Measurements from ENCODE around the gene PKNOX2.

Gene PKNOX2

GRCh38 chr11:125272821-125273220 is 108.3 kb downstream of the PKNOX2 start:
- peaks cover 0 to 2% of the 10 kb centered on the region in 2 donors for H3K36me3 ChIP-seq (ENCODE audit: control insufficient read depth in 2 of 2, insufficient read depth in 2 of 2, low read length in 2 of 2)
- H3K27ac ChIP-seq (ENCODE audit: low read length) = no peak overlapping the region
- no peaks in the 10 kb centered on the region for H3K9me3 ChIP-seq (ENCODE audit: control insufficient read depth in 2 of 2, low read length in 2 of 2)
- H3K9ac ChIP-seq (ENCODE audit: low read length in 2 of 2) = no peak overlapping the region
- H3K4me3 ChIP-seq (ENCODE audit: low read length in 2 of 2) = no peak overlapping the region
- H3K27me3 ChIP-seq (ENCODE audit: control insufficient read depth in 1 of 2, insufficient read depth in 2 of 2, low read length in 2 of 2) = no peaks in the 10 kb centered on the region
- no peaks in the 10 kb centered on the region for H3K4me1 ChIP-seq (ENCODE audit: control insufficient read depth, insufficient read depth, low read length)

GRCh38 chr11:125273519-125274000 is 109.0 kb downstream of the PKNOX2 start:
- Histone ChIP-seq H3K4me1 (ENCODE audit: control insufficient read depth, insufficient read depth, low read length) (no peaks in the 10 kb centered on the region), H3K27me3 (ENCODE audit: control insufficient read depth in 1 of 2, insufficient read depth in 2 of 2, low read length in 2 of 2) (no peaks in the 10 kb centered on the region), H3K27ac (ENCODE audit: low read length) (no peak overlapping the region), H3K36me3 (ENCODE audit: control insufficient read depth in 2 of 2, insufficient read depth in 2 of 2, low read length in 2 of 2) (peaks cover 0 to 2% of the 10 kb centered on the region in 2 donors), H3K9ac (ENCODE audit: low read length in 2 of 2) (no peak overlapping the region), H3K9me3 (ENCODE audit: control insufficient read depth in 2 of 2, low read length in 2 of 2) (no peaks in the 10 kb centered on the region), H3K4me3 (ENCODE audit: low read length in 2 of 2) (no peak overlapping the region)

- Histone ChIP-seq H3K36me3 (ENCODE audit: control insufficient read depth in 2 of 2, insufficient read depth in 2 of 2, low read length in 2 of 2) (peaks cover 0 to 2% of the 10 kb centered on the region in 2 donors), H3K27ac (ENCODE audit: low read length) (no peak overlapping the region), H3K4me3 (ENCODE audit: low read length in 2 of 2) (no peak overlapping the region), H3K9me3 (ENCODE audit: control insufficient read depth in 2 of 2, low read length in 2 of 2) (no peaks in the 10 kb centered on the region), H3K4me1 (ENCODE audit: control insufficient read depth, insufficient read depth, low read length) (no peaks in the 10 kb centered on the region), H3K27me3 (ENCODE audit: control insufficient read depth in 1 of 2, insufficient read depth in 2 of 2, low read length in 2 of 2) (no peaks in the 10 kb centered on the region), H3K9ac (ENCODE audit: low read length in 2 of 2) (no peak overlapping the region)
Measured at GRCh38 chr11:125274309-125274708, 109.8 kb downstream of the PKNOX2 start.

- H3K27me3 ChIP-seq (ENCODE audit: control insufficient read depth in 1 of 2, insufficient read depth in 2 of 2, low read length in 2 of 2) = no peaks in the 10 kb centered on the region
Measured at GRCh38 chr11:125274774-125275173, 110.2 kb downstream of the PKNOX2 start.

GRCh38 chr11:125275905-125276618 is 111.5 kb downstream of the PKNOX2 start:
- no peak overlapping the region for H3K27ac ChIP-seq (ENCODE audit: low read length)
- H3K27me3 ChIP-seq (ENCODE audit: control insufficient read depth in 1 of 2, insufficient read depth in 2 of 2, low read length in 2 of 2) = no peaks in the 10 kb centered on the region
- H3K4me3 ChIP-seq (ENCODE audit: low read length in 2 of 2) = no peak overlapping the region

More at GRCh38 chr11:125274774-125275173, 110.2 kb downstream of the PKNOX2 start:
- no peaks in the 10 kb centered on the region for H3K4me1 ChIP-seq (ENCODE audit: control insufficient read depth, insufficient read depth, low read length)
- H3K36me3 ChIP-seq (ENCODE audit: control insufficient read depth in 2 of 2, insufficient read depth in 2 of 2, low read length in 2 of 2) = peaks cover 0 to 2% of the 10 kb centered on the region in 2 donors
- H3K27ac ChIP-seq (ENCODE audit: low read length) = no peak overlapping the region
- no peak overlapping the region for H3K4me3 ChIP-seq (ENCODE audit: low read length in 2 of 2)
- H3K9ac ChIP-seq (ENCODE audit: low read length in 2 of 2) = no peak overlapping the region
- H3K9me3 ChIP-seq (ENCODE audit: control insufficient read depth in 2 of 2, low read length in 2 of 2) = no peaks in the 10 kb centered on the region

GRCh38 chr11:125276619-125276976 is 112.0 kb downstream of the PKNOX2 start:
- Histone ChIP-seq H3K9ac (ENCODE audit: low read length in 2 of 2) (no peak overlapping the region), H3K27me3 (ENCODE audit: control insufficient read depth in 1 of 2, insufficient read depth in 2 of 2, low read length in 2 of 2) (no peaks in the 10 kb centered on the region), H3K4me3 (ENCODE audit: low read length in 2 of 2) (no peak overlapping the region), H3K27ac (ENCODE audit: low read length) (no peak overlapping the region), H3K9me3 (ENCODE audit: control insufficient read depth in 2 of 2, low read length in 2 of 2) (no peaks in the 10 kb centered on the region), H3K36me3 (ENCODE audit: control insufficient read depth in 2 of 2, insufficient read depth in 2 of 2, low read length in 2 of 2) (no peaks in the 10 kb centered on the region), H3K4me1 (ENCODE audit: control insufficient read depth, insufficient read depth, low read length) (peaks cover 3% of the 10 kb centered on the region)

More at GRCh38 chr11:125275905-125276618, 111.5 kb downstream of the PKNOX2 start:
- H3K9me3 ChIP-seq (ENCODE audit: control insufficient read depth in 2 of 2, low read length in 2 of 2) = no peaks in the 10 kb centered on the region
- no peaks in the 10 kb centered on the region for H3K36me3 ChIP-seq (ENCODE audit: control insufficient read depth in 2 of 2, insufficient read depth in 2 of 2, low read length in 2 of 2)
- H3K4me1 ChIP-seq (ENCODE audit: control insufficient read depth, insufficient read depth, low read length) = no peaks in the 10 kb centered on the region
- no peak overlapping the region for H3K9ac ChIP-seq (ENCODE audit: low read length in 2 of 2)

GRCh38 chr11:125279676-125280418 is 115.3 kb downstream of the PKNOX2 start:
- H3K4me3 ChIP-seq (ENCODE audit: low read length in 2 of 2) = no peak overlapping the region
- no peaks in the 10 kb centered on the region for H3K36me3 ChIP-seq (ENCODE audit: control insufficient read depth in 2 of 2, insufficient read depth in 2 of 2, low read length in 2 of 2)
- no peaks in the 10 kb centered on the region for H3K9me3 ChIP-seq (ENCODE audit: control insufficient read depth in 2 of 2, low read length in 2 of 2)
- H3K4me1 ChIP-seq (ENCODE audit: control insufficient read depth, insufficient read depth, low read length) = peaks cover 3% of the 10 kb centered on the region
- no peak overlapping the region for H3K27ac ChIP-seq (ENCODE audit: low read length)
- no peak overlapping the region for H3K9ac ChIP-seq (ENCODE audit: low read length in 2 of 2)
- H3K27me3 ChIP-seq (ENCODE audit: control insufficient read depth in 1 of 2, insufficient read depth in 2 of 2, low read length in 2 of 2) = no peaks in the 10 kb centered on the region

- Histone ChIP-seq H3K9me3 (ENCODE audit: control insufficient read depth in 2 of 2, low read length in 2 of 2) (no peaks in the 10 kb centered on the region), H3K9ac (ENCODE audit: low read length in 2 of 2) (no peak overlapping the region), H3K27ac (ENCODE audit: low read length) (no peak overlapping the region), H3K36me3 (ENCODE audit: control insufficient read depth in 2 of 2, insufficient read depth in 2 of 2, low read length in 2 of 2) (no peaks in the 10 kb centered on the region), H3K27me3 (ENCODE audit: control insufficient read depth in 1 of 2, insufficient read depth in 2 of 2, low read length in 2 of 2) (no peaks in the 10 kb centered on the region), H3K4me1 (ENCODE audit: control insufficient read depth, insufficient read depth, low read length) (peaks cover 3% of the 10 kb centered on the region), H3K4me3 (ENCODE audit: low read length in 2 of 2) (no peak overlapping the region)
Measured at GRCh38 chr11:125280646-125281045, 116.1 kb downstream of the PKNOX2 start.

- Histone ChIP-seq H3K27ac (ENCODE audit: low read length) (no peak overlapping the region), H3K4me1 (ENCODE audit: control insufficient read depth, insufficient read depth, low read length) (peaks cover 9% of the 10 kb centered on the region), H3K9ac (ENCODE audit: low read length in 2 of 2) (no peak overlapping the region), H3K4me3 (ENCODE audit: low read length in 2 of 2) (no peak overlapping the region), H3K36me3 (ENCODE audit: control insufficient read depth in 2 of 2, insufficient read depth in 2 of 2, low read length in 2 of 2) (no peaks in the 10 kb centered on the region), H3K9me3 (ENCODE audit: control insufficient read depth in 2 of 2, low read length in 2 of 2) (no peaks in the 10 kb centered on the region), H3K27me3 (ENCODE audit: control insufficient read depth in 1 of 2, insufficient read depth in 2 of 2, low read length in 2 of 2) (no peaks in the 10 kb centered on the region)
Measured at GRCh38 chr11:125281831-125282595, 117.5 kb downstream of the PKNOX2 start.

GRCh38 chr11:125282596-125282914 is 118.0 kb downstream of the PKNOX2 start:
- Histone ChIP-seq H3K27ac (ENCODE audit: low read length) (no peak overlapping the region), H3K9me3 (ENCODE audit: control insufficient read depth in 2 of 2, low read length in 2 of 2) (no peaks in the 10 kb centered on the region), H3K9ac (ENCODE audit: low read length in 2 of 2) (no peak overlapping the region), H3K27me3 (ENCODE audit: control insufficient read depth in 1 of 2, insufficient read depth in 2 of 2, low read length in 2 of 2) (no peaks in the 10 kb centered on the region), H3K36me3 (ENCODE audit: control insufficient read depth in 2 of 2, insufficient read depth in 2 of 2, low read length in 2 of 2) (no peaks in the 10 kb centered on the region), H3K4me1 (ENCODE audit: control insufficient read depth, insufficient read depth, low read length) (peaks cover 13% of the 10 kb centered on the region), H3K4me3 (ENCODE audit: low read length in 2 of 2) (no peak overlapping the region)

Measured in stomach smooth muscle (tissue), 2 donors.